Upper lobe of right lung (tissue), 1 donor: Measurements from ENCODE around the gene SERPINB3. TPM values are rescaled to one million over a fixed set of nuclear protein-coding genes. Genes with fewer than 3 reads are reported as not detected.

Experiments used
- ATAC-seq: fragments of 200-7000 bp; cut with Tn5 transposase; one replicate; pipeline ENCODE4 v1.9.1; 2020; ENCODE audit warnings: mild to moderate bottlenecking, moderate library complexity
- DNase-seq: peaks from one replicate; pipeline ENCODE4 v3.0.0-alpha.2; 2020
- H3K27ac ChIP-seq: fragments of 200-600 bp; one replicate; pipeline ENCODE4 v1.8.0; 2022
- H3K27me3 ChIP-seq: fragments of 200-600 bp; one replicate; pipeline ENCODE4 v1.8.0; 2022; ENCODE audit warnings: mild to moderate bottlenecking
- H3K36me3 ChIP-seq: fragments of 200-600 bp; one replicate; pipeline ENCODE4 v1.8.0; 2022
- H3K4me1 ChIP-seq: fragments of 200-600 bp; one replicate; pipeline ENCODE4 v1.8.0; 2022
- H3K4me3 ChIP-seq: fragments of 200-600 bp; one replicate; pipeline ENCODE4 v1.8.0; 2022; ENCODE audit warnings: mild to moderate bottlenecking
- H3K9me3 ChIP-seq: fragments of 200-600 bp; one replicate; pipeline ENCODE4 v1.8.0; 2022
- CTCF ChIP-seq: fragments of 200-600 bp; IDR thresholded peaks from one replicate; pipeline ENCODE4 v1.8.0; 2022; ENCODE audit warnings: antibody characterized with exemption
- intact Hi-C: fragments of 100-400 bp; cut with DNase I; formaldehyde crosslinking; loops from one replicate; pipeline ENCODE4 v1.11.0; 2022
- total RNA-seq: library from RNA; stranded (reverse); fragmentation: NEBNext Ultra II Directional; extraction: Animal tissue kit (Norgen Biotek cat#: 25700); gene quantifications from one replicate; pipeline ENCODE4 v1.2.1, GENCODE V29; 2021
- donor health status: DM: no; HTN: yes; CAD: no; lungs with severe emphysema.

The SERPINB3 gene
- total RNA-seq, 1 donor from 2014 or later: not detected

DNA sequence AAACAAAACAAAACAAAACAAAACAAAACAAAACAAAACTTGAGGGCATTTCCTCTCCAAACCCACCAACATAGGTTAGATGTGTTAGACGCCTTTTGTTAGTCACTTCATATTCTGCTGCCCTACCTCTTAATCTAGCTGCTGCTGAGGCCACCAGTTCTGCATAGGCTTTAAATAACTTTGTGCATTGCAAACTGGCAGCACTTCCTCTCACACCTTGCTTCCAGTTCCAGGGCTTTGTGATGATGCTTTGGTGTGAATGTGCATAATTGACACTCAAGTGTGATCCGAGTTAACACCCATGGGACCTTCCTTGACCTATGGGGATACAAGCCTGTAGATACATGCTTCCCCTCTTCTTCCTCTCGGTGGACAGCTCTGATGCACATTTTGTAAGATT lies 38.8 kb upstream of the SERPINB3 start:
- intact Hi-C loops: no loop called here
- ATAC-seq: no peak
- no peak for TF ChIP-seq CTCF
- Histone ChIP-seq H3K4me1 (no peaks in the 10 kb centered on the region), H3K36me3 (no peaks in the 10 kb centered on the region), H3K27me3 (no peaks in the 10 kb centered on the region), H3K4me3 (no peak overlapping the region), H3K27ac (no peak overlapping the region), H3K9me3 (no peaks in the 10 kb centered on the region)
- DNase-seq: no peak

DNA sequence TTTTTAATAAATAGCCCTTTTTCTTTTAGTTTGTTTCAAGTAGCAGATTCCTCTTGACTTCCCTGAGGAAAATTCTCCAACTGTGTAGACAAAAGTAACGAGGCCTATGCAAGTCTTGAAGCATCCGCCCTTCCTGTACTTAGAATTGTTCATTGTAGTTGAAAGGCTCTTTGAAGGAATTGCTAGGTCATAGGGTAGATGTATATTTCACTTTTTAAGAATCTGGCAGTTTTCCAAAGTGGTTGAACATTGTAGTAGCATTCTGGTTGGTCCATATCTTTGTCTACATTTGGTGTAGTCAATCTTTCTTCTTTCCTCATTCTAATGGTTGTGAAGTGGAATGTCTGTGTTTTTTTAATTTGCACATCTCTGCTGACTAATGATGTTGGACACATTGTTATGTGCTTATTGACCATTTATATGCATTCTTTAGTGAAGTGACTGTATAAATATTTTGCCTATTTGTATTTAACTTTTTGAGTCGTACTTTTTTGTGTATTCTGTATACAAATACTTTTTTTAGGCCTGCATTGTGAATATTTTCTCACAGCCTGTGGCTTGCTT lies 35.5 kb upstream of the SERPINB3 start:
- ATAC-seq: no peak
- H3K27me3 ChIP-seq: no peaks in the 10 kb centered on the region
- no peak for DNase-seq
- H3K9me3 ChIP-seq: no peaks in the 10 kb centered on the region
- intact Hi-C loops: no loop called here
- no peak overlapping the region for H3K27ac ChIP-seq
- TF ChIP-seq CTCF: no peak
- H3K4me1 ChIP-seq: no peaks in the 10 kb centered on the region
- H3K36me3 ChIP-seq: no peaks in the 10 kb centered on the region
- no peak overlapping the region for H3K4me3 ChIP-seq

GRCh38 chr18:63689064-63689463 lies 27.4 kb upstream of the SERPINB3 start:
- intact Hi-C loops: no loop called here
- TF ChIP-seq CTCF: no peak

GRCh38 chr18:63686871-63687270 lies 25.2 kb upstream of the SERPINB3 start:
- no peak for ATAC-seq
- TF ChIP-seq CTCF: no peak
- intact Hi-C loops: no loop called here

More at GRCh38 chr18:63689064-63689463, 27.4 kb upstream of the SERPINB3 start:
- Histone ChIP-seq H3K4me1 (no peaks in the 10 kb centered on the region), H3K9me3 (no peaks in the 10 kb centered on the region), H3K36me3 (no peaks in the 10 kb centered on the region), H3K4me3 (no peak overlapping the region), H3K27ac (no peak overlapping the region), H3K27me3 (no peaks in the 10 kb centered on the region)
- no peak for DNase-seq
- ATAC-seq: no peak

DNA sequence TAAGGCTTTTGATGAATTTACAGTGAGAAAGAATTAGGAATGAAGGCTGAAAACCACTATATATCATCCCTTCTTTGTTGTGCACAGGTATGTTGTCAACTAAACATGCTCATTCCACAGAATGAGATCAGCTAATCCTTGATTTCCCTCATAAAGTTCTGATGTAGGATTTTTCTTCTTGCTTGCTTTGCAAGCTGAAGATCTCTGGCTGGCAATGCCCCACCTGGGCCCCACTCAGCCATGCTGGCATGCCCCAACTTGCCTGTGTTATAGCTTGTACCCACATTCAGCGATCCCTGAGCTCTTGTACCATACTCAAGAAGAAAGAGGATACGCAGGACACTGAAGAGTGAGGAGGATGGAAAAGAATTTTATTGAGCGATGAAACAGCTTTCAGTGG lies 23.0 kb upstream of the SERPINB3 start:
- ATAC-seq: no peak
- Histone ChIP-seq H3K9me3 (no peaks in the 10 kb centered on the region), H3K4me1 (no peaks in the 10 kb centered on the region), H3K36me3 (no peaks in the 10 kb centered on the region), H3K27ac (no peak overlapping the region), H3K27me3 (no peaks in the 10 kb centered on the region), H3K4me3 (no peak overlapping the region)
- DNase-seq: no peak
- TF ChIP-seq CTCF: no peak
- intact Hi-C loops: no loop called here

More at GRCh38 chr18:63686871-63687270, 25.2 kb upstream of the SERPINB3 start:
- no peak for DNase-seq
- H3K27me3 ChIP-seq: no peaks in the 10 kb centered on the region
- no peaks in the 10 kb centered on the region for H3K9me3 ChIP-seq
- H3K36me3 ChIP-seq: no peaks in the 10 kb centered on the region
- H3K4me3 ChIP-seq: no peak overlapping the region
- H3K27ac ChIP-seq: no peak overlapping the region
- no peaks in the 10 kb centered on the region for H3K4me1 ChIP-seq

- no peaks in the 10 kb centered on the region for H3K27me3 ChIP-seq
- H3K36me3 ChIP-seq: no peaks in the 10 kb centered on the region
- intact Hi-C loops: no loop called here
- TF ChIP-seq CTCF: no peak
- H3K4me3 ChIP-seq: no peak overlapping the region
- ATAC-seq (no peak), DNase-seq (no peak)
- no peaks in the 10 kb centered on the region for H3K9me3 ChIP-seq
- no peaks in the 10 kb centered on the region for H3K4me1 ChIP-seq
- no peak overlapping the region for H3K27ac ChIP-seq
Observed at GRCh38 chr18:63683890-63684289, 22.2 kb upstream of the SERPINB3 start.
